ENCODE measurements around the gene TCN1.
"Not testable (repeated sequence)": the region's sequence is repeated elsewhere in the genome, so short reads cannot be mapped to it uniquely, and the experiment has no call there.

TCN1 gene

GRCh38 chr11:59818572-59818971 lies 47.7 kb downstream of the TCN1 start:
- Histone ChIP-seq H3K9ac (ENCODE audit: low read depth, low read length) (peak overlapping the region; percentile 42), H4K20me1 (ENCODE audit: insufficient read depth, low read length) (no peaks in the 10 kb centered on the region), H3K9me3 (ENCODE audit: insufficient read depth, low read length, severe bottlenecking) (no peaks in the 10 kb centered on the region), H3K4me2 (ENCODE audit: insufficient read depth, low read length) (peak overlapping the region; percentile 40), H3K4me1 (ENCODE audit: insufficient read depth, low read length) (peaks cover 54% of the 10 kb centered on the region), H3K4me3 (ENCODE audit: low read depth in 1 of 2, low read length in 2 of 2) (no peak overlapping the region), H3K36me3 (ENCODE audit: insufficient read depth, low read length) (no peaks in the 10 kb centered on the region), H3K27me3 (ENCODE audit: insufficient read depth, low read length, poor library complexity) (no peaks in the 10 kb centered on the region), H3K79me2 (ENCODE audit: insufficient read depth, low read length) (no peaks in the 10 kb centered on the region), H3K27ac (ENCODE audit: low read length) (peak overlapping the region; percentile 99), H2AFZ (ENCODE audit: low read depth, low read length) (peak overlapping the region; percentile 59; the same call in 1 of the 2 replicates)
- TF ChIP-seq EZH2 (IDR thresholded peaks at IDR 0.05; ENCODE audit: borderline replicate concordance, low read depth, low read length, severe bottlenecking) (no peak), CTCF (IDR thresholded peaks at IDR 0.05; ENCODE audit: borderline replicate concordance, extremely low read depth, low read length, poor library complexity, severe bottlenecking) (no peak)
- DNase-seq (peak; percentile 58), ATAC-seq (ENCODE audit: insufficient read depth, low read depth) (peak; percentile 85)

GRCh38 chr11:59816434-59816833 lies 49.9 kb downstream of the TCN1 start:
- not testable (repeated sequence) for H3K4me3 ChIP-seq (ENCODE audit: low read depth in 1 of 2, low read length in 2 of 2); H3K4me2 ChIP-seq (ENCODE audit: insufficient read depth, low read length); DNase-seq

GRCh38 chr11:59815754-59816153 lies 50.5 kb downstream of the TCN1 start:
- H3K36me3 ChIP-seq (ENCODE audit: insufficient read depth, low read length), result no peaks in the 10 kb centered on the region
- no peak overlapping the region for H3K4me3 ChIP-seq (ENCODE audit: low read depth in 1 of 2, low read length in 2 of 2)
- peaks cover 2% of the 10 kb centered on the region for H3K9me3 ChIP-seq (ENCODE audit: insufficient read depth, low read length, severe bottlenecking)
- no peak for ATAC-seq (ENCODE audit: insufficient read depth, low read depth)
- DNase-seq, result no peak
- no peak overlapping the region for H2AFZ ChIP-seq (ENCODE audit: low read depth, low read length)
- H3K4me1 ChIP-seq (ENCODE audit: insufficient read depth, low read length), result peaks cover 70% of the 10 kb centered on the region
- no peak overlapping the region for H3K9ac ChIP-seq (ENCODE audit: low read depth, low read length)
- no peaks in the 10 kb centered on the region for H4K20me1 ChIP-seq (ENCODE audit: insufficient read depth, low read length)
- TF ChIP-seq CTCF (IDR thresholded peaks at IDR 0.05; ENCODE audit: borderline replicate concordance, extremely low read depth, low read length, poor library complexity, severe bottlenecking) (no peak), EZH2 (IDR thresholded peaks at IDR 0.05; ENCODE audit: borderline replicate concordance, low read depth, low read length, severe bottlenecking) (no peak)
- peaks cover 5% of the 10 kb centered on the region for H3K79me2 ChIP-seq (ENCODE audit: insufficient read depth, low read length)
- no peak overlapping the region for H3K4me2 ChIP-seq (ENCODE audit: insufficient read depth, low read length)
- no peaks in the 10 kb centered on the region for H3K27me3 ChIP-seq (ENCODE audit: insufficient read depth, low read length, poor library complexity)
- H3K27ac ChIP-seq (ENCODE audit: low read length), result no peak overlapping the region

More at GRCh38 chr11:59816434-59816833, 49.9 kb downstream of the TCN1 start:
- ATAC-seq (ENCODE audit: insufficient read depth, low read depth); H3K27ac ChIP-seq (ENCODE audit: low read length); H2AFZ ChIP-seq (ENCODE audit: low read depth, low read length); H3K36me3 ChIP-seq (ENCODE audit: insufficient read depth, low read length); H3K27me3 ChIP-seq (ENCODE audit: insufficient read depth, low read length, poor library complexity); H3K9me3 ChIP-seq (ENCODE audit: insufficient read depth, low read length, severe bottlenecking); H4K20me1 ChIP-seq (ENCODE audit: insufficient read depth, low read length); H3K9ac ChIP-seq (ENCODE audit: low read depth, low read length); H3K79me2 ChIP-seq (ENCODE audit: insufficient read depth, low read length): not testable (repeated sequence)
- peaks cover 63% of the 10 kb centered on the region for H3K4me1 ChIP-seq (ENCODE audit: insufficient read depth, low read length)

GRCh38 chr11:59814021-59814420 lies 52.3 kb downstream of the TCN1 start:
- H3K4me1 ChIP-seq (ENCODE audit: insufficient read depth, low read length), result peaks cover 64% of the 10 kb centered on the region
- peak overlapping the region; percentile 73 for H3K27ac ChIP-seq (ENCODE audit: low read length)
- peak overlapping the region; percentile 50 for H3K4me2 ChIP-seq (ENCODE audit: insufficient read depth, low read length)
- H3K79me2 ChIP-seq (ENCODE audit: insufficient read depth, low read length), result peaks cover 22% of the 10 kb centered on the region
- no peaks in the 10 kb centered on the region for H4K20me1 ChIP-seq (ENCODE audit: insufficient read depth, low read length)
- peak overlapping the region in 1 of 2 experiments; percentile 27; a peak in 1 of 4 replicates for H3K4me3 ChIP-seq (ENCODE audit: low read depth in 1 of 2, low read length in 2 of 2)
- no peaks in the 10 kb centered on the region for H3K27me3 ChIP-seq (ENCODE audit: insufficient read depth, low read length, poor library complexity)
- peaks cover 2% of the 10 kb centered on the region for H3K9me3 ChIP-seq (ENCODE audit: insufficient read depth, low read length, severe bottlenecking)
- DNase-seq, result no peak
- no peak for ATAC-seq (ENCODE audit: insufficient read depth, low read depth)
- H2AFZ ChIP-seq (ENCODE audit: low read depth, low read length), result peak overlapping the region; percentile 70
- H3K9ac ChIP-seq (ENCODE audit: low read depth, low read length), result peak overlapping the region; percentile 44; the same call in 1 of the 2 replicates
- TF ChIP-seq EZH2 (IDR thresholded peaks at IDR 0.05; ENCODE audit: borderline replicate concordance, low read depth, low read length, severe bottlenecking) (no peak), CTCF (IDR thresholded peaks at IDR 0.05; ENCODE audit: borderline replicate concordance, extremely low read depth, low read length, poor library complexity, severe bottlenecking) (no peak)
- H3K36me3 ChIP-seq (ENCODE audit: insufficient read depth, low read length), result peaks cover 5% of the 10 kb centered on the region; the same call in 1 of the 2 replicates

All from DND-41 (cell line).